HepG2 (cell line): ENCODE data around the gene SNED1. TPM values are rescaled to one million over a fixed set of nuclear protein-coding genes. Genes with fewer than 3 reads are reported as not detected.

Source experiments
- FOXA1 ChIP-seq, 2 experiments: fragments of 450-650 bp in 1 of 2; sonication (generic) in 1 of 2; formaldehyde crosslinking in 1 of 2; IDR thresholded peaks; 2 replicates each; pipeline versions ENCODE4 v1.4.0 to v1.6.1; 2016 to 2020; ENCODE audit warnings: missing genetic modification reagents in 1 of 2
- GATAD1 ChIP-seq: IDR thresholded peaks from 2 replicates; pipeline ENCODE4 v1.6.1; 2016; ENCODE audit warnings: missing genetic modification reagents, missing compliant biosample characterization
- HNRNPL ChIP-seq: fragments of 200-400 bp; formaldehyde crosslinking; IDR thresholded peaks from 2 replicates; pipeline ENCODE4 v1.6.1; 2017; ENCODE audit warnings: mild to moderate bottlenecking, low read depth, low read length
- HOXA3 ChIP-seq: sonication (generic); formaldehyde crosslinking; IDR thresholded peaks from 2 replicates; pipeline ENCODE4 v1.5.0; 2020; ENCODE audit warnings: missing genetic modification reagents
- HOXA9 ChIP-seq: sonication (generic); formaldehyde crosslinking; IDR thresholded peaks from 2 replicates; pipeline ENCODE4 v1.8.1; 2022; ENCODE audit warnings: missing genetic modification reagents, mild to moderate bottlenecking, moderate library complexity, borderline replicate concordance
- KDM3A ChIP-seq: IDR thresholded peaks from 2 replicates; pipeline ENCODE4 v1.6.1; 2018; ENCODE audit warnings: low read depth, missing compliant biosample characterization
- MTA1 ChIP-seq: sonication (generic); formaldehyde crosslinking; IDR thresholded peaks from 2 replicates; pipeline ENCODE4 v1.4.0; 2020; ENCODE audit warnings: missing genetic modification reagents, mild to moderate bottlenecking, borderline replicate concordance
- NONO ChIP-seq, 2 experiments: fragments of 450-650 bp in 1 of 2; sonication (generic) in 1 of 2; formaldehyde crosslinking in 1 of 2; IDR thresholded peaks in 1 of 2; conservative IDR thresholded peaks in 1 of 2; 2 replicates each; pipeline versions ENCODE4 v1.6.1 to v1.8.0; 2017 to 2022; ENCODE audit warnings: mild to moderate bottlenecking in 1 of 2, missing genetic modification reagents in 1 of 2, moderate library complexity in 1 of 2
- NR2C2 ChIP-seq: sonication (generic); formaldehyde crosslinking; IDR thresholded peaks from 2 replicates; pipeline ENCODE4 v1.4.0; 2020; ENCODE audit warnings: missing genetic modification reagents, mild to moderate bottlenecking, moderate library complexity, borderline replicate concordance
- RFXAP ChIP-seq: sonication (generic); formaldehyde crosslinking; IDR thresholded peaks from 2 replicates; pipeline ENCODE4 v1.4.0; 2020; ENCODE audit warnings: missing genetic modification reagents, borderline replicate concordance
- SOX13 ChIP-seq, 3 experiments: fragments of 450-650 bp in 1 of 3; sonication (generic) in 1 of 3; formaldehyde crosslinking in 1 of 3; IDR thresholded peaks in 2 of 3; conservative IDR thresholded peaks in 1 of 3; 2 replicates each; pipeline versions ENCODE4 v1.5.0 to v1.6.1; 2016 to 2020; ENCODE audit warnings: antibody characterized with exemption in 1 of 3, mild to moderate bottlenecking in 1 of 3, missing compliant biosample characterization in 1 of 3, missing genetic modification reagents in 1 of 3, moderate library complexity in 1 of 3
- ZNF138 ChIP-seq: sonication (generic); formaldehyde crosslinking; IDR thresholded peaks from 2 replicates; pipeline ENCODE4 v1.5.0; 2020; ENCODE audit warnings: mild to moderate bottlenecking, low read depth, missing genetic modification reagents
- ZNF446 ChIP-seq: sonication (generic); formaldehyde crosslinking; IDR thresholded peaks from 2 replicates; pipeline ENCODE4 v1.5.0; 2020; ENCODE audit warnings: mild to moderate bottlenecking, missing genetic modification reagents
- ZNF501 ChIP-seq: sonication (generic); formaldehyde crosslinking; IDR thresholded peaks from 2 replicates; pipeline ENCODE4 v1.5.1; 2020; ENCODE audit warnings: mild to moderate bottlenecking, moderate library complexity, missing genetic modification reagents
- ZNF629 ChIP-seq: sonication (generic); formaldehyde crosslinking; conservative IDR thresholded peaks from 2 replicates; pipeline ENCODE4 v1.5.0; 2020; ENCODE audit warnings: missing genetic modification reagents
- ZSCAN22 ChIP-seq: sonication (generic); formaldehyde crosslinking; IDR thresholded peaks from 2 replicates; pipeline ENCODE4 v1.4.0; 2020; ENCODE audit warnings: mild to moderate bottlenecking, missing genetic modification reagents
- ZSCAN29 ChIP-seq: sonication (generic); formaldehyde crosslinking; conservative IDR thresholded peaks from 2 replicates; pipeline ENCODE4 v1.4.0; 2020; ENCODE audit warnings: mild to moderate bottlenecking, missing genetic modification reagents
- polyA plus RNA-seq, 8 experiments: library from polyadenylated mRNA; depleted of rRNA in 3 of 8; stranded (reverse) in 7 of 8; unstranded in 1 of 8; fragments of >200 nt; fragmentation: Illumina TruSeq in 4 of 8; extraction: Trizol in 4 of 8; gene quantifications; 2 replicates each; pipeline versions ENCODE4 v1.2.1 to v1.2.3, GENCODE V29; 2011 to 2016; ENCODE audit warnings: low read depth in 4 of 8, missing spikeins in 1 of 8, mixed read lengths in 1 of 8; ENCODE audit not compliant: insufficient read depth in 1 of 8
- total RNA-seq, 5 experiments: library from RNA; depleted of rRNA; stranded (reverse); fragments of >200 nt; fragmentation: Illumina TruSeq; extraction: Trizol; gene quantifications; 2 replicates each; pipeline ENCODE4 v1.2.3, GENCODE V29; 2016; ENCODE audit warnings: low read depth in 1 of 5
- TF ChIP-seq, protein P1 (sequence below): IDR thresholded peaks from 2 replicates; pipeline ENCODE4 v1.6.1; 2016; ENCODE audit warnings: low read depth
- TF ChIP-seq, protein P2 (sequence below): sonication (generic); formaldehyde crosslinking; IDR thresholded peaks from 2 replicates; pipeline ENCODE4 v1.4.0; 2020; ENCODE audit warnings: missing genetic modification reagents
- TF ChIP-seq, protein P3 (sequence below): sonication (generic); formaldehyde crosslinking; IDR thresholded peaks from 2 replicates; pipeline ENCODE4 v1.4.0; 2020; ENCODE audit warnings: missing genetic modification reagents; ENCODE audit errors: not compliant biosample characterization
- TF ChIP-seq, protein P4 (sequence below): sonication (generic); formaldehyde crosslinking; conservative IDR thresholded peaks from 2 replicates; pipeline ENCODE4 v1.4.0; 2020; ENCODE audit warnings: missing genetic modification reagents
- TF ChIP-seq, protein P5 (sequence below): sonication (generic); formaldehyde crosslinking; IDR thresholded peaks from 2 replicates; pipeline ENCODE4 v1.8.0; 2022; ENCODE audit warnings: missing genetic modification reagents, low read depth, mild to moderate bottlenecking, borderline replicate concordance

Gene SNED1
- total and polyA plus RNA-seq, 2 of the 13 experiments (the other 11 are each of a cell fraction or from before 2014, with no cell fraction given), result 0.15 to 0.65 TPM

DNA sequence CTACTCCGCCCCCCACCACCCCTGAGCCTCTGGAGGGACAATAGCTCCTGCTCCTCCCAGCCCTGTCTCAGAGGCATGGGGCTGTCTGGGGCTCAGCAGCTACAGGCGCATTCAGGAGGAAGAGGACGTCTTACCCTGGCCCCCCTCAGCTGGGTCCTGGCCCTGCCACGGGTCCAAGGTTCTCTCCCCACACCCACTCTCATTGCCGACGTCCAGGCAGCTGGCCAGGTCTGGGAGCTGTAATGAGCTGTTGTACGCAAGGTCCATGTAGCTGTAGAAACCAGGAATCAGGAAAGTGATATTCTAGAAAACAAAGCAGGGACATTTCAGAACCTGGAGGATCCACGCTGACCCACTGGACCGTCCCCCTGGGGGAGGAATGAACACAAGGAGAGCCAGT, 137.3 kb downstream of the SNED1 start (continued):
- TF ChIP-seq NONO (IDR thresholded peaks at IDR 0.05), result no peak
- TF ChIP-seq NONO (CRISPR knock-in tag; conservative IDR thresholded peaks at IDR 0.05), result 0 out of 2 replicates have a peak, but pooled peaks have one; percentile 41
- peak; percentile 73; the same call in 1 of the 2 replicates for TF ChIP-seq MTA1 (CRISPR knock-in tag)
- TF ChIP-seq HOXA9 (CRISPR knock-in tag), result no peak
- no peak for TF ChIP-seq ZSCAN29 (CRISPR knock-in tag)
- TF ChIP-seq NR2C2 (CRISPR knock-in tag), result no peak
- TF ChIP-seq FOXA1 (IDR thresholded peaks at IDR 0.05), result no peak
- TF ChIP-seq FOXA1 (CRISPR knock-in tag; IDR thresholded peaks at IDR 0.05), result peak; percentile 44; the same call in 1 of the 2 replicates
- TF ChIP-seq, protein P1, sequence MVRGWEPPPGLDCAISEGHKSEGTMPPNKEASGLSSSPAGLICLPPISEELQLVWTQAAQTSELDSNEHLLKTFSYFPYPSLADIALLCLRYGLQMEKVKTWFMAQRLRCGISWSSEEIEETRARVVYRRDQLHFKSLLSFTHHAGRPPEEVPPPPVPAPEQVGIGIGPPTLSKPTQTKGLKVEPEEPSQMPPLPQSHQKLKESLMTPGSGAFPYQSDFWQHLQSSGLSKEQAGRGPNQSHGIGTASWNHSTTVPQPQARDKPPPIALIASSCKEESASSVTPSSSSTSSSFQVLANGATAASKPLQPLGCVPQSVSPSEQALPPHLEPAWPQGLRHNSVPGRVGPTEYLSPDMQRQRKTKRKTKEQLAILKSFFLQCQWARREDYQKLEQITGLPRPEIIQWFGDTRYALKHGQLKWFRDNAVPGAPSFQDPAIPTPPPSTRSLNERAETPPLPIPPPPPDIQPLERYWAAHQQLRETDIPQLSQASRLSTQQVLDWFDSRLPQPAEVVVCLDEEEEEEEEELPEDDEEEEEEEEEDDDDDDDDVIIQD (CRISPR knock-in tag), result no peak
- no peak for TF ChIP-seq ZNF446
- TF ChIP-seq, protein P2, sequence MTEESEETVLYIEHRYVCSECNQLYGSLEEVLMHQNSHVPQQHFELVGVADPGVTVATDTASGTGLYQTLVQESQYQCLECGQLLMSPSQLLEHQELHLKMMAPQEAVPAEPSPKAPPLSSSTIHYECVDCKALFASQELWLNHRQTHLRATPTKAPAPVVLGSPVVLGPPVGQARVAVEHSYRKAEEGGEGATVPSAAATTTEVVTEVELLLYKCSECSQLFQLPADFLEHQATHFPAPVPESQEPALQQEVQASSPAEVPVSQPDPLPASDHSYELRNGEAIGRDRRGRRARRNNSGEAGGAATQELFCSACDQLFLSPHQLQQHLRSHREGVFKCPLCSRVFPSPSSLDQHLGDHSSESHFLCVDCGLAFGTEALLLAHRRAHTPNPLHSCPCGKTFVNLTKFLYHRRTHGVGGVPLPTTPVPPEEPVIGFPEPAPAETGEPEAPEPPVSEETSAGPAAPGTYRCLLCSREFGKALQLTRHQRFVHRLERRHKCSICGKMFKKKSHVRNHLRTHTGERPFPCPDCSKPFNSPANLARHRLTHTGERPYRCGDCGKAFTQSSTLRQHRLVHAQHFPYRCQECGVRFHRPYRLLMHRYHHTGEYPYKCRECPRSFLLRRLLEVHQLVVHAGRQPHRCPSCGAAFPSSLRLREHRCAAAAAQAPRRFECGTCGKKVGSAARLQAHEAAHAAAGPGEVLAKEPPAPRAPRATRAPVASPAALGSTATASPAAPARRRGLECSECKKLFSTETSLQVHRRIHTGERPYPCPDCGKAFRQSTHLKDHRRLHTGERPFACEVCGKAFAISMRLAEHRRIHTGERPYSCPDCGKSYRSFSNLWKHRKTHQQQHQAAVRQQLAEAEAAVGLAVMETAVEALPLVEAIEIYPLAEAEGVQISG (CRISPR knock-in tag), result peak; percentile 26; the same call in 1 of the 2 replicates
- TF ChIP-seq ZSCAN22 (CRISPR knock-in tag), result no peak
- TF ChIP-seq, protein P3, sequence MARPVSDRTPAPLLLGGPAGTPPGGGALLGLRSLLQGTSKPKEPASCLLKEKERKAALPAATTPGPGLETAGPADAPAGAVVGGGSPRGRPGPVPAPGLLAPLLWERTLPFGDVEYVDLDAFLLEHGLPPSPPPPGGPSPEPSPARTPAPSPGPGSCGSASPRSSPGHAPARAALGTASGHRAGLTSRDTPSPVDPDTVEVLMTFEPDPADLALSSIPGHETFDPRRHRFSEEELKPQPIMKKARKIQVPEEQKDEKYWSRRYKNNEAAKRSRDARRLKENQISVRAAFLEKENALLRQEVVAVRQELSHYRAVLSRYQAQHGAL (CRISPR knock-in tag), result no peak
- TF ChIP-seq KDM3A, result no peak
- TF ChIP-seq ZNF501 (CRISPR knock-in tag), result no peak; the same call in 1 of the 2 replicates
- no peak for TF ChIP-seq ZNF138
- TF ChIP-seq RFXAP (CRISPR knock-in tag), result no peak
- no peak for TF ChIP-seq ZNF629 (CRISPR knock-in tag)
- TF ChIP-seq GATAD1 (CRISPR knock-in tag), result no peak
- no peak for TF ChIP-seq HOXA3
- no peak for TF ChIP-seq SOX13 (IDR thresholded peaks at IDR 0.05)
- TF ChIP-seq SOX13 (CRISPR knock-in tag; conservative IDR thresholded peaks at IDR 0.05 in 1 of 2, IDR thresholded peaks at IDR 0.05 in 1 of 2), result no peak
- TF ChIP-seq, protein P4, sequence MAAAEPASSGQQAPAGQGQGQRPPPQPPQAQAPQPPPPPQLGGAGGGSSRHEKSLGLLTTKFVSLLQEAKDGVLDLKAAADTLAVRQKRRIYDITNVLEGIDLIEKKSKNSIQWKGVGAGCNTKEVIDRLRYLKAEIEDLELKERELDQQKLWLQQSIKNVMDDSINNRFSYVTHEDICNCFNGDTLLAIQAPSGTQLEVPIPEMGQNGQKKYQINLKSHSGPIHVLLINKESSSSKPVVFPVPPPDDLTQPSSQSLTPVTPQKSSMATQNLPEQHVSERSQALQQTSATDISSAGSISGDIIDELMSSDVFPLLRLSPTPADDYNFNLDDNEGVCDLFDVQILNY (CRISPR knock-in tag), result no peak
- TF ChIP-seq HNRNPL, result no peak
- TF ChIP-seq, protein P5, sequence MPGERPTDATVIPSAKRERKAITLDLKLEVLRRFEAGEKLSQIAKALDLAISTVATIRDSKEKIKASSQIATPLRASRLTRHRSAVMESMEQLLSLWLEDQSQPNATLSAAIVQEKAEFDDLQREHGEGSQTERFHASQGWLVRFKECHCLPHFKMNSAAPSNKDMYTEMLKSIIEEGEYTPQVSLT (CRISPR knock-in tag), result no peak
